GF-D8 (cell line): ENCODE measurements around the gene SLC30A3.
"Not testable (repeated sequence)": the region's sequence is repeated elsewhere in the genome, so short reads cannot be mapped to it uniquely, and the experiment has no call there.

ENCODE experiments used
- DNase-seq: peaks from one replicate; lab custom pipeline; 2025; lab: John Stamatoyannopoulos, UW

The SLC30A3 gene

DNA sequence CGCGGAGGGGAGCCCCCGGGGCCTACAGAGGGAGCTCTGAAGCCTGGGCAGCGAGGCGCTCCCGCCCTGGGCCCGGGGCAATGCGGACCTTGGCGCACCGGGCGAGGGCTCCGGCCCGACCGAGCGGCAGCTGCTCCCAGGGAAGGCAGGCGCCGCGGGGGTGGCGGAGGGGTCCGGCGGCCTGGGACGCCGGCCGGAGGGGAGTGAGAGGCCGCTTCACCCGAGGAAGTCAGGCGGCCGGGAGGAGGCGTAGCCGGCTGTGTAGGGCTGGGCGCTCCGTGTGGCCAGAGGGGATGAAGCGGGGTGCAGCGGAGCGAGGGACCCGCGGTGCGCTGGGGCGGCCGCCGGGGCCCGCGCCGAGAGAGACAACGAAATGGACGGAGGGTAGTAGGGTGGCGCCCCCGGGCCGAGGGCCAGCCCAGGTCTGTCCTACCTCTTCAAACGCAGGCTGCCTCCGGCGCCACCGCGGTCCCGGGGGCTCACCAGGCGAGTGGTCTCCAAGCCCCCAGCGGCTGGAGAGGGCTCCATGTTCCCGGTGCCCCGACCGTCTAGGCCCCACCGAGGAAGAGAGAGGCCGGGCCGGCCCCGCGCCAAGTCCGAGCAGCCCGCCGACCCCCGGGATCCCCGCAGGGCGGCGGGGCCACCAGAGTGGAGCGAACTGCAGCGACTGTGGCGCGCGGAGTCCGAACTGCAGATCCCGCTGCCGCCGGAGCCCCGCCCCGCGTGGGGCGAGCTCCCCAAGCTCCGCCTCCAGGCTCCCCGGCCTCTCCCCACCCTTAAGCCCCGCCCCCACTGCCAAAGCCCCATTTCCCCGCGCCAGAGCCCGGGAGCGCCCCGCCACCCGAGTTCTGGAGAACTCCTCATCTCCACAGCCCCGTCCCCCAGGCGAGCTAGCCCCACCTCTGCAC is at the start of gene SLC30A3:
TSS of gene SLC30A3 (minus strand) at position 669 of the 908 bp plus-strand sequence. CDS start at position 528, 141 bp downstream.
- DNase-seq, result no peak

DNA sequence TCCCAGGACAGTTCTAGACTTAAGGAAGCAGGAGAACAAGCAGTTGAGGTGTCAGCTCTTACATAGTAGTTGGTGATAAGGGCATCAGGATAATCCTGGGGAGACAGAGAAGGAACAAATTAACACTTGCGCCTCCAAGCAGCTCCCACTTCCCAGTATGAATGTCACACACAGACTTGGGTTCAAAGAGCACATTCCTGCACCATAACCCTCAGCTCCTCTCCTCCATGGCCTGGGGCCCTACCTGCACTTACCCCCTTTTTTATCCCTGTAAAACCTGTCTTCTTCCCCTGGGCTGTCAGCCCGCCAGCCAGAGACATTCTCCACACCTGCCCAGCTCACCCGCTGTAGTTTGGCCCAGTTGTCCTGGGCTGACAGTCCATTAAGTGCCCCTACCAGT is 49.3 kb upstream of the SLC30A3 start:
- DNase-seq, result no peak

DNA sequence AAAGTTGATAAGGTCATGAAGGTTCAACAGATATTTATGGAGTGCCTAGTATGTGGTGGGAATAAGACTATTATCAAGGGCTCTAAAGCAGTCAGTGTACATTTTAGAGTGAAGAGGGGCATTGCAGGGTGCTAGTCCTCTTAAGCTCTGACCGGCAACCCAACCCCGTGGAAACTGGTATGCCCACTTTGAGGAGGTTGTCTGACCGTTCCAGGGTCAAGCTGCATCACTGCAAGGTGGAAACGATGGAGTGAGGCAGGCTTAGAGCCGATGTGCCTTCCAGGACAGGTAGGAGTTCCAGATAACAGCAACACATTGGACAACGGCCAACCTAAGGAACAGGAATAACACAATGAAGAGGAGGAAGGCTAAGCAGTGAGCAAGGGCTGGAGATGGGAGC is 46.8 kb upstream of the SLC30A3 start:
- no peak for DNase-seq

GRCh38 chr2:27308359-27308881 is 45.6 kb upstream of the SLC30A3 start, which contains the start of gene UCN:
Gene UCN, minus strand, starts transcription at chr2:27308445. Its CDS starts 550 bp downstream, at chr2:27307895.
- no peak for DNase-seq

GRCh38 chr2:27307545-27308358 is 44.9 kb upstream of the SLC30A3 start:
- no peak for DNase-seq

- no peak for DNase-seq
Observed at GRCh38 chr2:27307287-27307544, 44.4 kb upstream of the SLC30A3 start.

DNA sequence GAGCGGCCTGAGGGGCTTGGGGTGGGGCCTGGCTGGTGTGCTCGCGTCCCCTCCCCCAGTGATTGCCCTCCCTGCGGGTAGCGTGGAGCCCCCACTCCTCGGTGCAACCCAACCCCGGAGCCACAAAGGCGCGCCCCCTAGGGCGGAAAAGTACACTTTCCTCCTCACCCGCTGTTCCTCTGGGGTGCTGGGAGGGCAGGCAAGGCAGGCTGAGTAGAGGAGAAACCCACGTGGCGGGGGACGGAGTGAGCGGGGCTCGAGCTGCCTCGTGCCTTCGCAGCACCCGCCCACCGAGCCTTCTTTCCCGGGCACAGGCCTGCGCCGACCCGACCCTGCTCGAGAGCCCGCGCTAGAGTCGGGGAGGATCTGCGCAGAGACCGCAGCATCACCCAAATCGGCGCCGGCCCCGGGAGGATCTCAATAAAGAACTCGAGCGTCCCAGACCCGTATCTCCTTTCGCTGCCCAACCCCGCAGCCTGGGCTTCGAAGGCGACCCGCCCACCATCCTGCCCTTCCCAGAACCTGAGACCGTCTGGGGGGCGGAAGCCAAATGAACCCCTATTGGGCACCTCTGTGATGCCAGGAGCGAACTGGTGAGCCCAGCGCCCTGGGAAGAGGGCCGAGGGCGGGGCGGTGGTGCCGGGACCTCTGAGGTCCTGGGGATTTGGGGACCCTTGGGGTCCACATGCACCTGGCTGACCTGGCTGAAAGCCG is 43.9 kb upstream of the SLC30A3 start:
- DNase-seq, result no peak

DNA sequence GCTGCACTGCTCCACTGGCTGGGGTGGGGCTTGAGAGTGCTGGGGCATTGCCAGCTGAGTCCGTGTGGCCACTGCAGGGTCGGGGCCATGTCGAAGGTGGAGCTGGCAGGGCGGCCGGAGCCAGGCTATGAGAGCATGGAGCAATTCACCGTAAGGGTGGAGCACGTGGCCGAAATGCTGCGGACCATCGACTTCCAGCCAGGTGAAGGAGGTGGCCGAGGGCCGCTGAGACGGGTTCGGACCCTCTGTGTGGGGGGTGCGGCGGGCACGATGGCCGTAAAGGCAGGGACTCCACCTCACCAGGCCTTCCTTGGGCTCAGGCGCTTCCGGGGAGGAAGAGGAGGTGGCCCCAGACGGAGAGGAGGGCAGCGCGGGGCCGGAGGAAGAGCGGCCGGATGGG is 43.3 kb upstream of the SLC30A3 start:
- DNase-seq, result no peak

- DNase-seq, result no peak
Observed at GRCh38 chr2:27305516-27305915, 42.7 kb upstream of the SLC30A3 start.

- no peak for DNase-seq
Observed at GRCh38 chr2:27304488-27305240, 41.8 kb upstream of the SLC30A3 start.

DNA sequence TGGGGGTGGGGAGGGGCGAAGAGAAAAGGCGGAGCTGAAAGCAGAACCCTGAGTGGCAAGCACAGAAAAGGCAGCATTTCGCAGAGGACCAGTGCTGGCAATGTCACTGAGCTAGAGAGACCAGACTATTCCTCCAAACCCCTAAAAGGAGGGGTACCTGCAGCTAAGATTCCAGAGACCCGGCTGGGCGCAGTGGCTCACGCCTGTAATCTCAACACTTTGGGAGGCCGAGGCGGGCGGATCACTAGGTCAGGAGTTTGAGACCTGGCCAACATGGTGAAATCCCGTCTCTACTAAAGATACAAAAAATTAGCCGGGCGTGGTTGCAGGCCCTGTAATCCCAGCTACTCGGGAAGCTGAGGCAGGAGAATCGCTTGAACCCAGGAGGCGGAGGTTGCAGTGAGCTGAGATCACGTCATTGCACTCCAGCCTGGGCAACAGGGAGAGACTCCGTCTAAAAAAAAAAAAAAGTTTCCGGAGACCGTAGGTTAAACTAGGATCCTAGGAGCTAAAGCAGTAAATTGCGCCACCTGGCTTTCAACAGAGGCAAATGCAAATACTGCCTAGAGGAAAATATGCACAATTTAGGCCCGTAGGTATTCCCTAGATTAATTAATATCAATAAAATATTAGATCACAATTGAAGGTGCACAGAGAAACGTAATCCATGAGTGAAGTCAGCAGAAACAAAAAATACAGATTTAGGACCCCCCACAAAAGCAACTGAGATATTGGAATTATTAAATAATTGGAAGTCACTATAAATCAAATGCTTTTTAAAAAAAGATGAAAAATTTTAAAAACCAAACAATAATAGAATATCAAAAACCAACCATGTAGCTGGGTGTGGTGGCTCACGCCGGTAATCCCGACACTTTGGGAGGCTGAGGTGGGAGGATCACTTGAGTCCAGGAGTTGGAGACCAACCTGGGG is 40.5 kb upstream of the SLC30A3 start:
- peak; percentile 37 for DNase-seq

DNA sequence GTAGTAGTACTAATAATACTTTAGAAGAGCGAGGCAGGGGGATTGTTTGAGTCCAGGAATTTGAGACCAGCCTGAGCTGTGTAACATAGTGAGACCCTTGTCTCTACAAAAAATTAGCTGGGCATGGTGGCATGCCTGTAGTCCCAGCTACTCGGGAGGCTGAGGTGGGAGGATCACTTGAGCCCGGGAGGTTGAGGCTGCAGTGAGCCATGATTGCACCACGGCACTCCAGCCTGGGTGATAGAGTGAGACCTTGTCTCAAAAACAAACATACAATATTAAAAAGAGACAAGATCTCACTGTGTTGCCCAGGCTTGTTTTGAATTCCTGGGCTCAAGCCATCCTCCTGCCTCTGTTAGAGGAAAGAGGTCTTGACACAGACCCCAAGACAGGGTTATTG is 37.8 kb upstream of the SLC30A3 start:
- DNase-seq, result not testable (repeated sequence)

GRCh38 chr2:27298391-27299080 is 35.7 kb upstream of the SLC30A3 start:
- no peak for DNase-seq

- DNase-seq, result no peak
Observed at GRCh38 chr2:27297195-27297594, 34.3 kb upstream of the SLC30A3 start.

DNA sequence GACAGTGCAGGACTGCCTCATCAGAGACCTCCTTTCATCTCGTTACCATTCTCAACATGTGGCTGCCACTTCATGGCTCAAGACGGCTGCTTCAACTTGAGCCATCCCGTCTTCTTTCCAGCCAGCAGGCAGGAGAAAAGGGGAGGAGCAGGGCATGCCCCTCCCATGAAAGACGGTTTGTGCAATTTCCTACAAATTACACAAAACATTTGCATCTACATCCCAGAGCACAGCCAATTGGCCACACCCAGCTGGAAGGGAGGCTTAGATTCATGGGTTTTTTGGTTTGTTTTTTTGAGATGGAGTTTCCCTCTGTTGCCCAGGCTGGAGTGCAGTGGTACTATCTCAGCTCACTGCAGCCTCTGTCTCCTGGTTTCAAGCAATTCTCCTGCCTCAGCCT is 33.6 kb upstream of the SLC30A3 start:
- no peak for DNase-seq

DNA sequence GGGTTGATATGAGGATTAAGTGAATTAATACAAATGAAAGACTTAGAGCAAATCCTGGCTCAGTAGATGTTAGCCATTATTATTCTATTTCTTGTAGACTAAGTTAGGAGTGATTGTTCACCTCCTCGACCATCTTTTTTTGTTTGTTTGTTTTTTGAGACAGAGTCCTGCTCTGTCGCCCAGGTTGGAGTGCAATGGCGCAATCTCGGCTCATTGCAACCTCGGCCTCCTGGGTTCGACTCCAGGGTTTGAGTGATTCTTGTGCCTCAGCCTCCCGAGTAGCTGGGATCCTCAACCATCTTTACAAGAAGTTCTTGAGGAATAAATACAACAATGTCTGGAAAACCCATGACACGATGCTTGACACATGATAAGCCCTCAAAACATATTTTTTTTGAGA is 32.1 kb upstream of the SLC30A3 start:
- DNase-seq, result no peak

DNA sequence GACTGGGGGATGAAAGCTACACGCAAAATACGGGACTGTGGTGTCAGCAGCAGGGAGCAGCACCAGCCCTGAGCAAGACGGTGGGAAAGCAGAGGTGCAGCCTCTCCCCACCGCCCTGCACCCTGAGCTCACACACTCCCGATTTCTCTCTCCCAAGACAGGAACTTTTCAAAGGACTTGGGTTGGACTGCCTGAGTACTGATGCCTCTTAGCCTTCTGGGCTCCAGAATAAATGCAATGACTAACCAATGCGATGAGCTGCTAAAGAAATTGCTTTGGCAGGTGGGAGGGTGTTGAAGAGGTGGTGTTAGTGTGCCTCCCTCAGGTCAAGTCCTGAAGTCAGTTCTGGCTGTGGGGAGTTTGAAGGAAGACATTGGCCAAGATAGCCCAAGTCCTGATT is 29.0 kb upstream of the SLC30A3 start:
- DNase-seq, result no peak

GRCh38 chr2:27290549-27290948 is 27.7 kb upstream of the SLC30A3 start:
- DNase-seq, result peak; percentile 13

DNA sequence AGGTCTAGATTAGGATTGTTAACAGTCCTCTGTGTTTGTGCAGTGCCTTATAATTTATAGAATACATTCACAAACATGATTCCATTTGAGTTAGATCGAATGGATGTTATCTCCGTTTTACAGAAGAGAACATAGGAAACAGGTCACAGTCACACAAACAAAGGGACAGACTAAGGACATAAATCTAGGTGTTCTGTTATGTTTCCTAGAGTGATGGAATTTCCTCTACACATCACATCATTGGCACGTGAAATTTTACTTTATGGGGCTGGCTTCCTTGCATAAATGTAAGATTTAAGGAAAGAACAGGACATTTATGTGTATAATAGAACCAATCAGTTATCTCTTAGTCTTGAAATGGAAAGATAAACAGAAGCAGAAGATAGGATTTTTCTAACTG is 25.8 kb upstream of the SLC30A3 start:
- DNase-seq, result no peak

DNA sequence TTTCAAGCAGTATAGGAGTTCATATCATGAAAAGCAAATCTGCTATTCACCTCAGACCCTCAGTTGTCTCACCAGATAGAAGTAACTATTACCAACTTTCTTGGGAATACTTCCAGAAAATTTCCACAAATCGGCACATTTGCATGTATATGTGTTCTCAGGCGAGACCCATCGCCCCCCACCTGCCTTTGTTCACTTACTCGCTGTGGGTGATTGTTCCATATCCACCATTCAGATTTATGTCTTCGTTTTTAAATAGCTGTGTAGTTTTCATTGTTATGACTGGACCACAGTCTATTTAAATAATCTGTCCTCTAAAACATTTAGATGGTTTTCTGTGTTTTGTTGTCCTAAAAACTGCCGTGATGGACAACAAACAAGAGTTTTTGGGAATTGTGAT is 22.6 kb upstream of the SLC30A3 start:
- no peak for DNase-seq
